Measurements from ENCODE around the gene LRRC71.

DNA sequence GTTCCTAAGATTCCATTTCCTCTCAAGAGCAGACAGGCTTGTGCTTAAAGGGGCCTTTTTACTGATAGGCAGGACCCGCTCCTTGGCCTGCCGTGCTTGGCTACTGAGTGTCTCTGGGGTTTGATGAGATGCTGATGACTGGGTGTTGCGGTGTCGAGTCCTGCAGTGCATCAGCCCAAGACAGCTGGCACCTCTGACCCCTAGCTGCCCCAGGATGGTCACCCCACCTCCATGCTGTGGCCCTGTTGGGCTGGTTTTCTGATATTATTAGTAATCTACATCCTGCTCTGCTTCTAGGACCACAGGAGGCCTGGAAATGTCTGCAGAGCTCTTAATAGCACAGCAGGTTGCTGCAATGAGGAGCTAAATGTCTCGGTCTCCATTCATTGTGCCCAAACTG is 28.7 kb downstream of the LRRC71 start:
- TF ChIP-seq POLR2AphosphoS5 (IDR thresholded peaks at IDR 0.05; ENCODE audit: insufficient read depth in 1 of 2, low read depth in 1 of 2) (no peak), POLR2A (IDR thresholded peaks at IDR 0.05) (no peak)
- TF ChIP-seq, protein P1, sequence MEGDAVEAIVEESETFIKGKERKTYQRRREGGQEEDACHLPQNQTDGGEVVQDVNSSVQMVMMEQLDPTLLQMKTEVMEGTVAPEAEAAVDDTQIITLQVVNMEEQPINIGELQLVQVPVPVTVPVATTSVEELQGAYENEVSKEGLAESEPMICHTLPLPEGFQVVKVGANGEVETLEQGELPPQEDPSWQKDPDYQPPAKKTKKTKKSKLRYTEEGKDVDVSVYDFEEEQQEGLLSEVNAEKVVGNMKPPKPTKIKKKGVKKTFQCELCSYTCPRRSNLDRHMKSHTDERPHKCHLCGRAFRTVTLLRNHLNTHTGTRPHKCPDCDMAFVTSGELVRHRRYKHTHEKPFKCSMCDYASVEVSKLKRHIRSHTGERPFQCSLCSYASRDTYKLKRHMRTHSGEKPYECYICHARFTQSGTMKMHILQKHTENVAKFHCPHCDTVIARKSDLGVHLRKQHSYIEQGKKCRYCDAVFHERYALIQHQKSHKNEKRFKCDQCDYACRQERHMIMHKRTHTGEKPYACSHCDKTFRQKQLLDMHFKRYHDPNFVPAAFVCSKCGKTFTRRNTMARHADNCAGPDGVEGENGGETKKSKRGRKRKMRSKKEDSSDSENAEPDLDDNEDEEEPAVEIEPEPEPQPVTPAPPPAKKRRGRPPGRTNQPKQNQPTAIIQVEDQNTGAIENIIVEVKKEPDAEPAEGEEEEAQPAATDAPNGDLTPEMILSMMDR (IDR thresholded peaks at IDR 0.05), result no peak
